Keratinocyte (primary cell): Measurements from ENCODE around the gene LYZL1. TPM values are rescaled to one million over a fixed set of nuclear protein-coding genes. Genes with fewer than 3 reads are reported as not detected.

Experiments used
- DNase-seq: peaks from one replicate; pipeline ENCODE4 v3.0.0-alpha.2; 2011; ENCODE audit warnings: low read depth, missing footprints, low spot score
- FAIRE-seq: peaks from 2 replicates; lab custom pipeline; 2011; peaks lifted over from hg19 to GRCh38; lab: Jason Lieb, UNC
- H2AFZ ChIP-seq: 2 replicates; pipeline ENCODE4 v1.6.0; 2012; ENCODE audit warnings: low read length, control low read depth, inconsistent platforms; ENCODE audit not compliant: control insufficient read depth
- H3K27ac ChIP-seq: 2 replicates; pipeline ENCODE4 v1.5.1; 2011; ENCODE audit warnings: low read length; ENCODE audit not compliant: control insufficient read depth, insufficient read depth
- H3K27me3 ChIP-seq: 3 replicates; pipeline ENCODE4 v1.6.0; 2011; ENCODE audit warnings: low read length; ENCODE audit not compliant: control insufficient read depth, insufficient read depth; ENCODE audit errors: extremely low read depth
- H3K36me3 ChIP-seq, 2 experiments: 2 replicates in 1 of 2; 3 replicates in 1 of 2; pipeline ENCODE4 v1.5.1; 2011; ENCODE audit warnings: low read length in 2 of 2, mild to moderate bottlenecking in 1 of 2; ENCODE audit not compliant: control insufficient read depth in 2 of 2, insufficient read depth in 2 of 2; ENCODE audit errors: extremely low read depth in 1 of 2
- H3K4me1 ChIP-seq: 3 replicates; pipeline ENCODE4 v1.5.1; 2011; ENCODE audit warnings: low read length; ENCODE audit not compliant: control insufficient read depth, insufficient read depth; ENCODE audit errors: extremely low read depth
- H3K4me2 ChIP-seq: 3 replicates; pipeline ENCODE4 v1.6.0; 2011; ENCODE audit warnings: low read depth, low read length; ENCODE audit not compliant: control insufficient read depth, insufficient read depth; ENCODE audit errors: extremely low read depth
- H3K4me3 ChIP-seq, 3 experiments: fragments of 200-600 bp in 1 of 3; sonication (generic) in 1 of 3; 2 replicates in 2 of 3; 3 replicates in 1 of 3; pipeline ENCODE4 v1.5.1; 2011 to 2016; ENCODE audit warnings: low read length in 3 of 3, mild to moderate bottlenecking in 3 of 3, control low read depth in 2 of 3, inconsistent platforms in 1 of 3, low read depth in 1 of 3, mixed read lengths in 1 of 3, mixed run types in 1 of 3, moderate library complexity in 1 of 3; ENCODE audit not compliant: control insufficient read depth in 2 of 3, insufficient read depth in 2 of 3; ENCODE audit errors: extremely low read depth in 1 of 3
- H3K79me2 ChIP-seq: 2 replicates; pipeline ENCODE4 v1.6.0; 2012; ENCODE audit warnings: low read length; ENCODE audit not compliant: control insufficient read depth, insufficient read depth
- H3K9ac ChIP-seq: 3 replicates; pipeline ENCODE4 v1.6.0; 2011; ENCODE audit warnings: low read length; ENCODE audit not compliant: control insufficient read depth, insufficient read depth; ENCODE audit errors: extremely low read depth
- H3K9me1 ChIP-seq: 3 replicates; pipeline ENCODE4 v1.6.0; 2011; ENCODE audit warnings: low read length; ENCODE audit not compliant: control insufficient read depth, insufficient read depth; ENCODE audit errors: extremely low read depth
- H3K9me3 ChIP-seq: 2 replicates; pipeline ENCODE4 v1.5.1; 2012; ENCODE audit warnings: low read depth, low read length; ENCODE audit not compliant: control insufficient read depth
- H4K20me1 ChIP-seq: 3 replicates; pipeline ENCODE4 v1.6.0; 2011; ENCODE audit warnings: low read length; ENCODE audit not compliant: control insufficient read depth, insufficient read depth; ENCODE audit errors: extremely low read depth
- CTCF ChIP-seq, 3 experiments: IDR thresholded peaks in 1 of 3; conservative IDR thresholded peaks in 1 of 3; optimal IDR thresholded peaks in 1 of 3; 2 replicates in 2 of 3; 3 replicates in 1 of 3; pipeline versions ENCODE3 to v1.5.1; 2011; ENCODE audit warnings: low read length in 3 of 3, mild to moderate bottlenecking in 3 of 3, moderate library complexity in 2 of 3, control low read depth in 1 of 3, inconsistent platforms in 1 of 3; ENCODE audit not compliant: insufficient read depth in 2 of 3; ENCODE audit errors: extremely low read depth in 1 of 3
- EZH2 ChIP-seq: IDR thresholded peaks from one replicate; pipeline ENCODE4 v1.6.1; 2012; ENCODE audit warnings: inconsistent platforms, mild to moderate bottlenecking, low read length, moderate library complexity
- dilution Hi-C: fragments of 300-500 bp; cut with MboI; formaldehyde crosslinking; loops from one replicate; pipeline ENCODE4 v1.7.0; 2020; ENCODE audit warnings: low sequenced_read_pairs; ENCODE audit not compliant: extremely low pct_ligation_motif_present
- polyA plus RNA-seq, 5 experiments: library from polyadenylated mRNA; depleted of rRNA in 3 of 5; stranded (reverse) in 3 of 5; stranded (forward) in 1 of 5; unstranded in 1 of 5; fragments of >200 nt; gene quantifications; 1 replicate in 1 of 5; 2 replicates in 3 of 5; 3 replicates in 1 of 5; pipeline versions ENCODE4 v1.2.1 to v1.2.3, GENCODE V29; 2011 to 2012; ENCODE audit warnings: missing spikeins in 2 of 5, low read depth in 1 of 5, low replicate concordance in 1 of 5

The LYZL1 gene
- polyA plus RNA-seq, 1 donor (not counting 4 experiments of a cell fraction or from before 2014, with no cell fraction given) = not detected

- Histone ChIP-seq H3K4me1 (no peaks in the 10 kb centered on the region), H3K27ac (no peak overlapping the region), H3K9ac (no peak overlapping the region), H3K9me1 (no peaks in the 10 kb centered on the region), H3K27me3 (peaks cover 8% of the 10 kb centered on the region), H3K9me3 (no peaks in the 10 kb centered on the region), H4K20me1 (no peaks in the 10 kb centered on the region), H3K36me3 (no peaks in the 10 kb centered on the region), H3K4me2 (no peak overlapping the region), H3K79me2 (no peaks in the 10 kb centered on the region), H2AFZ (no peak overlapping the region), H3K4me3 (no peak overlapping the region)
- TF ChIP-seq EZH2 = no peak
- no peak for TF ChIP-seq CTCF (optimal IDR thresholded peaks at IDR 0.05 in 1 of 3, IDR thresholded peaks at IDR 0.05 in 1 of 3, conservative IDR thresholded peaks at IDR 0.05 in 1 of 3; ENCODE audit: extremely low read depth in 1 of 3, insufficient read depth in 2 of 3, low read length in 3 of 3)
- DNase-seq (no peak), FAIRE-seq (no peak)
- dilution Hi-C loops = no loop called here
Measured at GRCh38 chr10:29249018-29249417, 39.9 kb upstream of the LYZL1 start.

- no peak overlapping the region for H3K4me3 ChIP-seq
- H3K9ac ChIP-seq = no peak overlapping the region
- no peaks in the 10 kb centered on the region for H3K79me2 ChIP-seq
- H3K4me1 ChIP-seq = no peaks in the 10 kb centered on the region
- TF ChIP-seq EZH2 (no peak), CTCF (optimal IDR thresholded peaks at IDR 0.05 in 1 of 3, IDR thresholded peaks at IDR 0.05 in 1 of 3, conservative IDR thresholded peaks at IDR 0.05 in 1 of 3; ENCODE audit: extremely low read depth in 1 of 3, insufficient read depth in 2 of 3, low read length in 3 of 3) (no peak)
- no peak overlapping the region for H3K4me2 ChIP-seq
- H4K20me1 ChIP-seq = no peaks in the 10 kb centered on the region
- no peak overlapping the region for H3K27ac ChIP-seq
- no peaks in the 10 kb centered on the region for H3K9me3 ChIP-seq
- H2AFZ ChIP-seq = no peak overlapping the region
- FAIRE-seq (no peak), DNase-seq (no peak)
- no peaks in the 10 kb centered on the region for H3K9me1 ChIP-seq
- H3K36me3 ChIP-seq = no peaks in the 10 kb centered on the region
- dilution Hi-C loops = no loop called here
- H3K27me3 ChIP-seq = peaks cover 18% of the 10 kb centered on the region
Measured at GRCh38 chr10:29250066-29250465, 38.8 kb upstream of the LYZL1 start.
